ENCODE data around the gene MSI2. TPM values are rescaled to one million over a fixed set of nuclear protein-coding genes. Genes with fewer than 3 reads are reported as not detected.

MSI2 gene
- total RNA-seq, 1 donor from 2014 or later: 26.6 TPM

GRCh38 chr17:57282296-57282695 is 26.0 kb downstream of the MSI2 start:
- no peak overlapping the region for H3K4me3 ChIP-seq (ENCODE audit: low read depth, low read length)
- no peak for DNase-seq (ENCODE audit: low read depth)
- TF ChIP-seq CTCF (conservative IDR thresholded peaks at IDR 0.05; ENCODE audit: low read depth, low read length): no peak

- DNase-seq (ENCODE audit: low read depth): no peak
- TF ChIP-seq CTCF (conservative IDR thresholded peaks at IDR 0.05; ENCODE audit: low read depth, low read length): no peak
- no peak overlapping the region for H3K4me3 ChIP-seq (ENCODE audit: low read depth, low read length)
Observed at GRCh38 chr17:57283203-57283971, 27.1 kb downstream of the MSI2 start.

- TF ChIP-seq CTCF (conservative IDR thresholded peaks at IDR 0.05; ENCODE audit: low read depth, low read length): no peak
- H3K4me3 ChIP-seq (ENCODE audit: low read depth, low read length): no peak overlapping the region
- DNase-seq (ENCODE audit: low read depth): no peak
Observed at GRCh38 chr17:57284583-57284982, 28.3 kb downstream of the MSI2 start.

- TF ChIP-seq CTCF (conservative IDR thresholded peaks at IDR 0.05; ENCODE audit: low read depth, low read length): no peak
- DNase-seq (ENCODE audit: low read depth): no peak
- no peak overlapping the region for H3K4me3 ChIP-seq (ENCODE audit: low read depth, low read length)
Observed at GRCh38 chr17:57284984-57285646, 28.8 kb downstream of the MSI2 start.

- no peak for TF ChIP-seq CTCF (conservative IDR thresholded peaks at IDR 0.05; ENCODE audit: low read depth, low read length)
- no peak overlapping the region for H3K4me3 ChIP-seq (ENCODE audit: low read depth, low read length)
- no peak for DNase-seq (ENCODE audit: low read depth)
Observed at GRCh38 chr17:57285701-57286100, 29.4 kb downstream of the MSI2 start.

- H3K4me3 ChIP-seq (ENCODE audit: low read depth, low read length): no peak overlapping the region
- no peak for TF ChIP-seq CTCF (conservative IDR thresholded peaks at IDR 0.05; ENCODE audit: low read depth, low read length)
- no peak for DNase-seq (ENCODE audit: low read depth)
Observed at GRCh38 chr17:57286399-57287105, 30.2 kb downstream of the MSI2 start.
